22Rv1 (cell line): ENCODE data around the gene ZIC4.

ENCODE experiments used
- ZFX ChIP-seq: fragments of 450-650 bp; IDR thresholded peaks from 2 replicates; pipeline ENCODE4 v1.6.1; 2017; ENCODE audit warnings: antibody characterized with exemption, borderline replicate concordance
- TF ChIP-seq, protein P1 (sequence below): fragments of 450-650 bp; IDR thresholded peaks from 2 replicates; pipeline ENCODE4 v1.5.1; 2017; ENCODE audit warnings: mild to moderate bottlenecking

DNA sequence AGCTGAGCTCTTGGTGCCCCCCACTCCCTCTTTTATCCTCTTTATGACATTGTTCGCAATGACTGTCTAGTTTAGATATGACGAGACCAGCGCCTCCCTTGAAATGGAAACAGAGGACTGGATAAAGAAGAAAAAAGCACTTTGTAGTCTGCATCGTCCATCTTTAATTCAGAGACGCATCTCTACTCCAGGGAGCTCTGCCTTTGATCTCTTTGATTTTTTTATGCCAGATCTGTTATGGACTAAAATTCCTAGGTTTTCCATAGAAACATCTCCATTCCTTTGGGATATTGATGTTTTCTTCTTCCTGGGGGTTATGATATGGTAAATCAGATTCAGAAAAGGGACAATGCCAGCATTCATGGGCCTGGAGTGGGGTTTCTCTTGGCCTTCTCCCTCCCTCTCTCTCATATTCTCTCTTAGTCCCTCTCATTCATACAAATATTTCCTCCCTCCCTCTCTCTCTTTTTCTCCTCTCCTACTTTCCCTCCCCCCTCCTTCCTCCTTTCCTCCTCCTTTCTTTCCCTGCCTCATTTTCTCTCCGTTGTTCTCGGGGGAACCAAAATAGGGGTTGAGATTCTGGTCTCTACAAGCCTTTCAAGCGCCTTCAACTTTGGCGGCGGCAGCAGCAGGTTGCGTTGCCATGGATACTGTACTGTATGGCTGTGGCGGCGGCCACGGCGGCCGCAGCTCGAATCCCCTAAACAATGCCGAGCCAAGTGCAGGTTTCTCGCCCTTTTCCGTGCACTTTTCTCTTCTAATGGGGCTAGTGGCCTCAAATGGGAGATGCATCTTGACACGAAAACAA lies 45.5 kb downstream of the ZIC4 start:
- TF ChIP-seq, protein P1, sequence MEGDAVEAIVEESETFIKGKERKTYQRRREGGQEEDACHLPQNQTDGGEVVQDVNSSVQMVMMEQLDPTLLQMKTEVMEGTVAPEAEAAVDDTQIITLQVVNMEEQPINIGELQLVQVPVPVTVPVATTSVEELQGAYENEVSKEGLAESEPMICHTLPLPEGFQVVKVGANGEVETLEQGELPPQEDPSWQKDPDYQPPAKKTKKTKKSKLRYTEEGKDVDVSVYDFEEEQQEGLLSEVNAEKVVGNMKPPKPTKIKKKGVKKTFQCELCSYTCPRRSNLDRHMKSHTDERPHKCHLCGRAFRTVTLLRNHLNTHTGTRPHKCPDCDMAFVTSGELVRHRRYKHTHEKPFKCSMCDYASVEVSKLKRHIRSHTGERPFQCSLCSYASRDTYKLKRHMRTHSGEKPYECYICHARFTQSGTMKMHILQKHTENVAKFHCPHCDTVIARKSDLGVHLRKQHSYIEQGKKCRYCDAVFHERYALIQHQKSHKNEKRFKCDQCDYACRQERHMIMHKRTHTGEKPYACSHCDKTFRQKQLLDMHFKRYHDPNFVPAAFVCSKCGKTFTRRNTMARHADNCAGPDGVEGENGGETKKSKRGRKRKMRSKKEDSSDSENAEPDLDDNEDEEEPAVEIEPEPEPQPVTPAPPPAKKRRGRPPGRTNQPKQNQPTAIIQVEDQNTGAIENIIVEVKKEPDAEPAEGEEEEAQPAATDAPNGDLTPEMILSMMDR: no peak
- TF ChIP-seq ZFX: no peak
